DMS53 treated with DMSO at 0.1 percent for 48 hours (cell line): ENCODE results near the gene CNPY1.
"Not testable (repeated sequence)": the region's sequence is repeated elsewhere in the genome, so short reads cannot be mapped to it uniquely, and the experiment has no call there.

Source experiments
- DNase-seq: peaks from one replicate; lab custom pipeline; 2025; ENCODE audit not compliant: unreplicated experiment; lab: John Stamatoyannopoulos, UW

The CNPY1 gene

GRCh38 chr7:155533827-155534690 lies 12.3 kb downstream of the CNPY1 start:
- no peak for DNase-seq

- no peak for DNase-seq
Measured at GRCh38 chr7:155533120-155533826, 13.1 kb downstream of the CNPY1 start.

GRCh38 chr7:155532792-155533119 lies 13.6 kb downstream of the CNPY1 start:
- no peak for DNase-seq

GRCh38 chr7:155531681-155532080 lies 14.7 kb downstream of the CNPY1 start:
- DNase-seq: no peak

- DNase-seq: no peak
Measured at GRCh38 chr7:155530601-155531000, 15.8 kb downstream of the CNPY1 start.

GRCh38 chr7:155529845-155530244 lies 16.5 kb downstream of the CNPY1 start:
- DNase-seq: no peak

- DNase-seq: no peak
Measured at GRCh38 chr7:155529346-155529745, 17.0 kb downstream of the CNPY1 start.

GRCh38 chr7:155527664-155528063 lies 18.7 kb downstream of the CNPY1 start:
- DNase-seq: no peak

GRCh38 chr7:155526225-155526624 lies 20.1 kb downstream of the CNPY1 start:
- no peak for DNase-seq

- DNase-seq: no peak
Measured at GRCh38 chr7:155524018-155524556, 22.3 kb downstream of the CNPY1 start.

GRCh38 chr7:155523168-155523675 lies 23.1 kb downstream of the CNPY1 start:
- no peak for DNase-seq

- DNase-seq: no peak
Measured at GRCh38 chr7:155521743-155522398, 24.5 kb downstream of the CNPY1 start.

GRCh38 chr7:155521007-155521742 lies 25.2 kb downstream of the CNPY1 start:
- no peak for DNase-seq

- no peak for DNase-seq
Measured at GRCh38 chr7:155520114-155520513, 26.2 kb downstream of the CNPY1 start.

GRCh38 chr7:155519358-155519757 lies 27.0 kb downstream of the CNPY1 start:
- DNase-seq: not testable (repeated sequence)

- no peak for DNase-seq
Measured at GRCh38 chr7:155518633-155519032, 27.7 kb downstream of the CNPY1 start.

GRCh38 chr7:155517969-155518368 lies 28.4 kb downstream of the CNPY1 start:
- DNase-seq: no peak

GRCh38 chr7:155517452-155517851 lies 28.9 kb downstream of the CNPY1 start:
- no peak for DNase-seq

GRCh38 chr7:155516466-155516865 lies 29.9 kb downstream of the CNPY1 start:
- no peak for DNase-seq

GRCh38 chr7:155515318-155515717 lies 31.0 kb downstream of the CNPY1 start:
- DNase-seq: no peak

- no peak for DNase-seq
Measured at GRCh38 chr7:155514296-155514695, 32.1 kb downstream of the CNPY1 start.
